B cell (primary cell): ENCODE data around the gene NDUFS6. TPM values are rescaled to one million over a fixed set of nuclear protein-coding genes. Genes with fewer than 3 reads are reported as not detected.

Source experiments
- ATAC-seq: fragments of 200-7000 bp; cut with Tn5 transposase; one replicate; pipeline ENCODE4 v1.10.0; 2021; ENCODE audit warnings: low read depth, mild to moderate bottlenecking, moderate number of reproducible peaks, moderate library complexity
- CTCF ChIA-PET: fragments of 350-600 bp; sonication (Branson Sonifier 250); formaldehyde crosslinking; loops from one replicate; lab custom pipeline; 2021; ENCODE audit warnings: antibody characterized with exemption, inconsistent platforms; lab: Charles Lee
- POLR2A ChIA-PET: fragments of 350-600 bp; sonication (Branson Sonifier 250); formaldehyde crosslinking; loops from one replicate; lab custom pipeline; 2021; ENCODE audit warnings: antibody characterized with exemption; lab: Charles Lee
- DNase-seq: peaks from one replicate; pipeline ENCODE4 v3.0.0; 2013
- H2AFZ ChIP-seq: 2 replicates; pipeline ENCODE4 v1.6.1; 2012; ENCODE audit warnings: mild to moderate bottlenecking, low read depth, low read length; ENCODE audit not compliant: insufficient read depth, poor library complexity, severe bottlenecking
- H3K27ac ChIP-seq, 2 donors: 1 replicate in 1 of 2; 2 replicates in 1 of 2; pipeline ENCODE4 v1.5.1; 2012 to 2013; ENCODE audit warnings: low read length in 2 of 2, mild to moderate bottlenecking in 2 of 2, moderate library complexity in 1 of 2
- H3K27me3 ChIP-seq, 4 experiments: fragments of 200-600 bp in 1 of 4; sonication (generic) in 1 of 4; replicated peaks in 1 of 4; 1 replicate in 2 of 4; 2 replicates in 2 of 4; pipeline versions ENCODE4 v1.6.1 to v1.7.0; 2013 to 2016; ENCODE audit warnings: low read length in 3 of 4, mild to moderate bottlenecking in 2 of 4, mixed read lengths in 1 of 4, moderate library complexity in 1 of 4; ENCODE audit not compliant: insufficient read depth in 4 of 4, control insufficient read depth in 3 of 4; ENCODE audit errors: control extremely low read depth in 1 of 4
- H3K36me3 ChIP-seq, 2 experiments: replicated peaks in 1 of 2; 1 replicate in 1 of 2; 2 replicates in 1 of 2; pipeline versions ENCODE4 v1.6.1 to v1.7.1; 2013; ENCODE audit warnings: low read length in 1 of 2; ENCODE audit not compliant: insufficient read depth in 2 of 2, control insufficient read depth in 1 of 2; ENCODE audit errors: control extremely low read depth in 1 of 2, extremely low read depth in 1 of 2
- H3K4me1 ChIP-seq, 2 donors: fragments of 200-600 bp in 1 of 2; sonication (generic) in 1 of 2; 1 replicate in 1 of 2; 2 replicates in 1 of 2; pipeline versions ENCODE4 v1.5.1 to v1.6.1; 2013 to 2017; ENCODE audit warnings: low read length in 2 of 2; ENCODE audit not compliant: control insufficient read depth in 2 of 2, insufficient read depth in 2 of 2
- H3K4me2 ChIP-seq: replicated peaks from 2 replicates; pipeline ENCODE3; 2012; ENCODE audit warnings: mild to moderate bottlenecking, low read depth, low read length; ENCODE audit not compliant: poor library complexity, severe bottlenecking
- H3K4me3 ChIP-seq, 5 experiments: fragments of 200-600 bp in 1 of 5; sonication (generic) in 1 of 5; 1 replicate in 3 of 5; 2 replicates in 2 of 5; pipeline versions ENCODE4 v1.5.1 to v1.7.0; 2011 to 2016; ENCODE audit warnings: low read length in 4 of 5, mild to moderate bottlenecking in 4 of 5, low read depth in 2 of 5, control low read depth in 1 of 5, moderate library complexity in 1 of 5; ENCODE audit not compliant: insufficient read depth in 1 of 5; ENCODE audit errors: control extremely low read depth in 1 of 5, extremely low read depth in 1 of 5
- H3K79me2 ChIP-seq: fragments of 200-600 bp; sonication (generic); one replicate; pipeline ENCODE4 v1.6.0; 2016; ENCODE audit warnings: low read length; ENCODE audit not compliant: control insufficient read depth, insufficient read depth
- H3K9ac ChIP-seq: fragments of 200-600 bp; sonication (generic); 2 replicates; pipeline ENCODE4 v1.6.1; 2017; ENCODE audit warnings: mild to moderate bottlenecking, low read length, moderate library complexity
- H3K9me3 ChIP-seq, 3 donors: one replicate each; pipeline versions ENCODE4 v1.6.1 to v1.7.1; 2013; ENCODE audit warnings: low read length in 2 of 3; ENCODE audit not compliant: control insufficient read depth in 2 of 3, insufficient read depth in 1 of 3; ENCODE audit errors: control extremely low read depth in 1 of 3
- H4K20me1 ChIP-seq: 2 replicates; pipeline ENCODE4 v1.6.0; 2012; ENCODE audit warnings: mild to moderate bottlenecking, low read length; ENCODE audit not compliant: insufficient read depth, control insufficient read depth, poor library complexity, severe bottlenecking
- H3K27ac Mint-ChIP-seq: one replicate; pipeline ENCODE4 v1.8.0; 2021; ENCODE audit warnings: mixed read lengths
- H3K27me3 Mint-ChIP-seq: one replicate; pipeline ENCODE4 v1.8.0; 2021; ENCODE audit warnings: mixed read lengths
- H3K4me1 Mint-ChIP-seq: one replicate; pipeline ENCODE4 v1.8.0; 2021; ENCODE audit warnings: mixed read lengths
- H3K4me3 Mint-ChIP-seq: one replicate; pipeline ENCODE4 v1.8.0; 2021; ENCODE audit warnings: mixed read lengths
- H3K9me3 Mint-ChIP-seq: one replicate; pipeline ENCODE4 v1.8.0; 2022; ENCODE audit warnings: mixed read lengths; ENCODE audit not compliant: insufficient read depth
- EZH2 ChIP-seq: IDR thresholded peaks from 2 replicates; pipeline ENCODE4 v1.6.1; 2012; ENCODE audit warnings: borderline replicate concordance, low read depth, mild to moderate bottlenecking, moderate library complexity, low read length; ENCODE audit not compliant: insufficient read depth, poor library complexity, severe bottlenecking
- WGBS: methylation state at CpG from one replicate; pipeline ENCODE4 v1.1.5; 2013; ENCODE audit warnings: missing lambda C conversion rate; ENCODE audit not compliant: insufficient coverage; 5-methylcytosine and 5-hydroxymethylcytosine counted together
- intact Hi-C: fragments of 100-400 bp; cut with micrococcal nuclease; formaldehyde crosslinking; loops from one replicate; pipeline ENCODE4 v1.10.0; 2022
- polyA plus RNA-seq: library from polyadenylated mRNA; depleted of rRNA; stranded (reverse); fragments of >200 nt; gene quantifications from 2 replicates; pipeline ENCODE4 v1.2.3, GENCODE V29; 2012
- total RNA-seq, 2 donors: library from RNA; stranded (reverse); fragments of 120-200 nt in 1 of 2; gene quantifications; 1 replicate in 1 of 2; 2 replicates in 1 of 2; pipeline versions ENCODE4 v1.2.3 to v1.2.4, GENCODE V29; 2013 to 2022
- TF ChIP-seq, protein P1 (sequence below): fragments of 200-600 bp; IDR thresholded peaks from one replicate; pipeline ENCODE4 v1.8.0; 2022; ENCODE audit warnings: antibody characterized with exemption, mild to moderate bottlenecking

Gene NDUFS6
- total and polyA plus RNA-seq, 2 donors (not counting 1 experiment from before 2014, with no cell fraction given): 16.9 to 18.0 TPM

DNA sequence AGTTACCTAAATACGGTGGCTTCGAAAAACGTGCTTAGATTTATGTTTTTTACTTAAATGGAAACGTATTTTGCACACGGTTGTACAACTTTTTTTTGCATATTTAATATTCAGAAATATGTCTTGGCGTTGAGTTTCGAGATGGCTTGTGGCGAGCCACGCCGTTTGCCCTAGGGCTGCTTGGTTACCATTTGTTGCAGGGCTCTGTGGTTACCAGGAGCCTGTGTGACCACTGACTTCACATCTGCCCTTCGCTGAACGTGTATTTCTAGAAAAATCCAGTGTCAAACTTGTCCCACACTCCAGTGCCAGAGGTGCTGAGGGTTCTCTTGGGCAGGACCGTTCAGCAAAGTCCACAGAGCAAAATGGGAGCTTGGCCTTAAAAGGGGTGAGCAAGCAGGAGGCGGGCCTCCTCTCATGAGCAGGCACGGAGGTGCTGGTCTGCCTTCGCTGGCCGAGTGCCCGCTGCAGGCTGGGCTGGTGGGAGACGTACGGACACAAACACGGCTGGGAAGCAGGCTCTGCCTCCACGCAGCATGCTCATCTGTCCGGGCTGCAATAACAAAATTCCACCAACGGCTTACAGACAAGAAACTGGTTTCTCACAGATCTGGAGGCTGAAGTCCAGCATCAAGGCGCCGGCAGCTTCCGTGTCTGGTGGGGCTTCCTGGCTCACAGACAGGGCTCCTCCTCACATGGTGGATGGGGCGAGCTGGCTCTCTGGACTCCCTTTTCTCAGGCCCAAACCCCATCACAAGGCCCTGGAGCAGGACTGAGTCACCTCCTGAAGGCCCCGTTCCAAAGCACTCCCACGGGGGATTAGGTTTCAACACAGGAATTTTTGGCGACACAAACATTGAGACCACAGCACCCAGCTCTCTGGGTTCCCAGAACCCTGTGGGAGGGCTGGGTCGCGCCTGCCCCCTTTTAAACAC lies 7.0 kb upstream of the NDUFS6 start:
- ChIA-PET CTCF (interaction anchor here (1.0 kb wide), 1 partner anchor 9 kb away, joined by 3 read pairs; no protein-coding TSS in a partner anchor), POLR2A (no interaction called here)
- Histone ChIP-seq H3K27me3 (no peaks in the 10 kb centered on the region), H3K4me1 (peaks cover 6 to 23% of the 10 kb centered on the region in 2 donors), H3K79me2 (peaks cover 26% of the 10 kb centered on the region), H2AFZ (no peak overlapping the region), H3K27ac (no peak overlapping the region), H4K20me1 (no peaks in the 10 kb centered on the region), H3K4me2 (no peak overlapping the region), H3K9me3 (no peaks in the 10 kb centered on the region), H3K9ac (no peak overlapping the region), H3K4me3 (no peak overlapping the region), H3K36me3 (peaks cover 0 to 19% of the 10 kb centered on the region in 2 experiments)
- Mint-ChIP-seq H3K27me3 (no peaks in the 10 kb centered on the region), H3K27ac (no peak overlapping the region), H3K9me3 (no peaks in the 10 kb centered on the region), H3K4me3 (no peak overlapping the region), H3K4me1 (peaks cover 38% of the 10 kb centered on the region)
- intact Hi-C loops: no loop called here
- WGBS: 89% methylated on average over 26 of the region's 33 CpGs
- no peak for DNase-seq
- no peak for ATAC-seq
- TF ChIP-seq, protein P1, sequence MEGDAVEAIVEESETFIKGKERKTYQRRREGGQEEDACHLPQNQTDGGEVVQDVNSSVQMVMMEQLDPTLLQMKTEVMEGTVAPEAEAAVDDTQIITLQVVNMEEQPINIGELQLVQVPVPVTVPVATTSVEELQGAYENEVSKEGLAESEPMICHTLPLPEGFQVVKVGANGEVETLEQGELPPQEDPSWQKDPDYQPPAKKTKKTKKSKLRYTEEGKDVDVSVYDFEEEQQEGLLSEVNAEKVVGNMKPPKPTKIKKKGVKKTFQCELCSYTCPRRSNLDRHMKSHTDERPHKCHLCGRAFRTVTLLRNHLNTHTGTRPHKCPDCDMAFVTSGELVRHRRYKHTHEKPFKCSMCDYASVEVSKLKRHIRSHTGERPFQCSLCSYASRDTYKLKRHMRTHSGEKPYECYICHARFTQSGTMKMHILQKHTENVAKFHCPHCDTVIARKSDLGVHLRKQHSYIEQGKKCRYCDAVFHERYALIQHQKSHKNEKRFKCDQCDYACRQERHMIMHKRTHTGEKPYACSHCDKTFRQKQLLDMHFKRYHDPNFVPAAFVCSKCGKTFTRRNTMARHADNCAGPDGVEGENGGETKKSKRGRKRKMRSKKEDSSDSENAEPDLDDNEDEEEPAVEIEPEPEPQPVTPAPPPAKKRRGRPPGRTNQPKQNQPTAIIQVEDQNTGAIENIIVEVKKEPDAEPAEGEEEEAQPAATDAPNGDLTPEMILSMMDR: no peak
- TF ChIP-seq EZH2: no peak

DNA sequence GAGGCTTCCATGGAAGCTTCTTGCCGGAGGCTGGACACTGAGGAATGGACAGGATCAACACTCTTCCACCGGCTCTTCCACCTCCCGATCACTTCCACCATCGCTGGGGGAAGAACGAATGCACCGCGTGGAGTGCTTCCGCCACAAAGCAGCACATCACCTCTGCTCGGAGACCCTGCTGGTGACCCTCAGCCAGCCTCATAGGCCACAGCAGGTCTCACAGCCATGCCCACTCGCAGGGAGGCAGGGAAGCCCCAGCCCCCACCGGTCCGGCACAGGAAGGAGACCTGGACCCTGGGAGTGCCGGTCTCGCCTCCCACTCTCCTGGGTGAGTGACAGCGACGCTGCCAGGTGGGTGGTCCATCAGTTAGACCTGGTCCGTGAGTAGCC lies 6.3 kb upstream of the NDUFS6 start:
- no peaks in the 10 kb centered on the region for H3K9me3 Mint-ChIP-seq
- no peak overlapping the region for H3K27ac Mint-ChIP-seq
- peaks cover 42% of the 10 kb centered on the region for H3K4me1 Mint-ChIP-seq
- ATAC-seq (no peak), DNase-seq (no peak)
- Histone ChIP-seq H2AFZ (no peak overlapping the region), H3K79me2 (peaks cover 30% of the 10 kb centered on the region), H4K20me1 (no peaks in the 10 kb centered on the region), H3K4me1 (peaks cover 6 to 23% of the 10 kb centered on the region in 2 donors), H3K27ac (no peak overlapping the region), H3K9me3 (no peaks in the 10 kb centered on the region), H3K4me2 (no peak overlapping the region), H3K9ac (no peak overlapping the region), H3K4me3 (no peak overlapping the region), H3K36me3 (peaks cover 0 to 19% of the 10 kb centered on the region in 2 experiments), H3K27me3 (no peaks in the 10 kb centered on the region)
- intact Hi-C loops: no loop called here
- POLR2A ChIA-PET: no interaction called here
- H3K4me3 Mint-ChIP-seq: no peak overlapping the region
- CTCF ChIA-PET: no interaction called here
- H3K27me3 Mint-ChIP-seq: no peaks in the 10 kb centered on the region
- 92% methylated on average over 17 of the region's 17 CpGs for WGBS
- TF ChIP-seq EZH2: no peak
- TF ChIP-seq, protein P1: no peak
